Stomach (tissue), 4 donors: Measurements from ENCODE around the gene ANKRD22.

Source experiments
- CTCF ChIP-seq, 7 experiments: fragments of 450-650 bp in 4 of 7; fragments of 200-600 bp in 3 of 7; sonication (generic) in 3 of 7; IDR thresholded peaks; one replicate each; pipeline ENCODE4 v1.5.1; 2016 to 2019; ENCODE audit warnings: antibody characterized with exemption in 7 of 7, control low read depth in 2 of 7, mild to moderate bottlenecking in 1 of 7
- POLR2A ChIP-seq, 4 donors: fragments of 450-650 bp; IDR thresholded peaks; one replicate each; pipeline ENCODE4 v1.6.1; 2016; ENCODE audit warnings: antibody characterized with exemption in 4 of 4, control low read depth in 2 of 4, mild to moderate bottlenecking in 1 of 4, moderate library complexity in 1 of 4
- POLR2AphosphoS5 ChIP-seq, 3 donors: sonication (generic); formaldehyde crosslinking; IDR thresholded peaks; one replicate each; pipeline ENCODE4 v1.6.1; 2016; ENCODE audit warnings: antibody characterized with exemption in 3 of 3

GRCh38 chr10:88820748-88821401 lies 30.8 kb downstream of the ANKRD22 start:
- TF ChIP-seq CTCF (IDR thresholded peaks at IDR 0.05) (no peak), POLR2A (IDR thresholded peaks at IDR 0.05) (no peak), POLR2AphosphoS5 (IDR thresholded peaks at IDR 0.05) (no peak)
